ENCODE measurements around the gene LDLRAD4.
A peak's percentile ranks its signal among the peaks of the same experiment; 100 is the strongest.

Gene LDLRAD4

GRCh38 chr18:13633700-13634099 lies 415.1 kb downstream of the LDLRAD4 start:
- no peak for DNase-seq (ENCODE audit: low spot score)

- DNase-seq (ENCODE audit: low spot score): peak; percentile 50
Observed at GRCh38 chr18:13635046-13635445, 416.5 kb downstream of the LDLRAD4 start.

- DNase-seq (ENCODE audit: low spot score): no peak
Observed at GRCh38 chr18:13638719-13639595, 420.4 kb downstream of the LDLRAD4 start.

GRCh38 chr18:13640266-13640860 lies 421.8 kb downstream of the LDLRAD4 start:
- no peak for DNase-seq (ENCODE audit: low spot score)

DNA sequence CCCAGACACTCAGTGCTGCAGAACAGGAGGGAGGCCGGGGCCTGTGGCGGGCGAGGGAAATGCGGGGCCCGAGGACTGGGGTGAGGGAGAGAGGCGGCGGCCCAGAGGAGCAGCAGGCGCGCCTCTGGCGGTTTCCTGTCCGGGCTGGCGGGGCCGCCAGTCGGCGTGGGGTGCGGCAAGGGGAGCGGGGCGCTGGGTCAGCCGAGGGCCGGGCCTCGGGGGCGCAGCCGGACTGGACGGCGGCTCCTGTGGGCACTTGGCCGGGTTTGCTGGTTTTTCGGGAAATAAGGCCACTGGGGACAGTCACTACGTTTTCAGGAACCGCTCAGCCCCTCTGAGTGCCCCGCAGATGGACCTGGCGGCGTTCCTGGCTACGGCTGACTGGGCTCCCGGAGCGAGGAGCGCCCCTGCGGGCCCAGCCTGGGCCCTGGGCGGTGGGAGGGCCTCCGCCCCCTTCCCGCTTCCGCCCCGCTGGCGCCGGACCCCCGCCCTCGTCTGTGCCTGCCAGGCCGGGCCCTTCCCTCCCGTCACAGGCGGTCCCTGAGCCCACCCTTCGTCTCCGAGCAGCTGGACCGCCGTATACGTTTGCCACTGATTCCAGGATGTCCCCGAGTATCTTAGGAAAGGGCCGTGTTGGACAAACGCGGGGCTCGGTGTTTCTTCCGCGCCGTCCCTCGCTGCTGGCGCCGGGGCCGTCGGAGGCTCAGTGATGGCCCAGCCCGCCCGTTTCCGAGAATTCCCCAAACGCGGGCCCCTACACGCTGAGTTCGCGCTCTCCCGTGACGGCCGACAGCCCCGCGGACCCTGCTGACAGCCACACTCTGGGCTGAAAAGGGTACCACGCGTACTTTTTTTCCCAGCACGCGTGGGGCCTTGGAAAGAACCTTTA lies 423.2 kb downstream of the LDLRAD4 start:
- no peak for DNase-seq (ENCODE audit: low spot score)

DNA sequence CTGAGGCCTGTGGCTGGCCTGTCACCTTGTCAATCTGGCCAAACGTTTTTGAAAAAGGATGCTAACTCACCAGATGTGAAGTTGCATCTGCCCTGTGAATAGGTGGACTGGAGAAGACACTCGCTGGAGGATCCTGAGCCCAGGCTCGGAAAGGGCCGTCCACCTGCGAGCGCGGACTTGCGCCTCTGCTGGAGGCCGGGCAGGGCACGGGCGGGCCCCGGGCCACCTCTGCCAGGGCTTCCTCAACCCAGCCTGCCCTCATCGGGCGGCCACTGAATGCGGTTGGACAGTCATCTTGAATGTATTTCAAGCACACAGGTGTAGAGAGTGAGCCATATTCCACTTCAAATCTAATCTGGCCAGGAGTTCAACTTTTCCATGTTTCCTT lies 423.9 kb downstream of the LDLRAD4 start:
- no peak for DNase-seq (ENCODE audit: low spot score)

DNA sequence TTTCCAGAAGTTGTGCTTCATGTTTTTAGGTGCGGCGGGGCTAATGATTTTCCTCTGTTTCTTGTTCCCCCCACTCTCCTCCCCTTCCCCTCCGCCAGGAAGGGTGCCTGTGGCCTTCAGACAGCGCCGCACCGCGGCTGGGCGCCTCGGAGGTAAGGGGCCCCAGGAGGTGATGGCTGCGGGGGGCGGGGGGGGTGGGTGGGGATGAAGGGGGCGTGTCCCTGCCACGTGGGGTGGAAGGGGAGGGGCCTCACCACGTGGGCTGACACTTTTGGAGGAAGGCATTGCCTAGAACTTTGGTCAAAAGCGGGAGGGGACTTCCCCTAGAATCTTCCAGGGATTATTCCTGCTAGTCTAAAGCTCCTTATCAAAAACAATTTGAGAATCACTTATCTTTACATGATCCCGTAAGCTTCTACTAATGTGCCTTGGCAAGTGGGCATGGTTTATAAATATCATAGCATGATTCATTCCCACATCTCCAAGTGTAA lies 424.7 kb downstream of the LDLRAD4 start:
- no peak for DNase-seq (ENCODE audit: low spot score)

DNA sequence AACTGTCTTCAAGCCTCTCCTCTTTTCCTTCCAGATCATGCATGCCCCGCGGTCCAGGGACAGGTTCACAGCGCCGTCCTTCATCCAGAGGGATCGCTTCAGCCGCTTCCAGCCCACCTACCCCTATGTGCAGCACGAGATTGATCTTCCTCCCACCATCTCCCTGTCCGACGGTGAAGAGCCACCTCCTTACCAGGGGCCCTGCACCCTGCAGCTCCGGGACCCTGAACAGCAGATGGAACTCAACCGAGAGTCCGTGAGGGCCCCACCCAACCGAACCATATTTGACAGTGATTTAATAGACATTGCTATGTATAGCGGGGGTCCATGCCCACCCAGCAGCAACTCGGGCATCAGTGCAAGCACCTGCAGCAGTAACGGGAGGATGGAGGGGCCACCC lies 426.5 kb downstream of the LDLRAD4 start:
- DNase-seq (ENCODE audit: low spot score): no peak

DNA sequence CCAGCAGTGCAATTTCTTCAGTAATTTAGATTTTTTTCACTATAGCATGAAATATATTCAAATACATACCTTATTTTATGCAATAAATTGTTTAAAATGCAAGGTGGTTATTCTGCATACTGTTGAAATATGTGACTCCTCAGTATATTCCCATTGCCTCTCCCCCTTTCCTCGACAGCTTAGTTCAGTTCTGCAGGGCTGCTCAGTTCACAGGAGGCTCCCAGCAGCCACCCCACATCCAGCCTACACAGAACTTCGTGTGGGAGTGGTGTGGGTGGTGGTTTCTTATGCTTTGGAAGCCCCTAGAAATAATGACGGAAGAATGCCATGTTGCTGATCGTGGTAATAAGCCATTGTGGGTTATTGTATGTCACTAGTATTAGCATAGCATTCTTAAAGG lies 428.1 kb downstream of the LDLRAD4 start:
- no peak for DNase-seq (ENCODE audit: low spot score)

DNA sequence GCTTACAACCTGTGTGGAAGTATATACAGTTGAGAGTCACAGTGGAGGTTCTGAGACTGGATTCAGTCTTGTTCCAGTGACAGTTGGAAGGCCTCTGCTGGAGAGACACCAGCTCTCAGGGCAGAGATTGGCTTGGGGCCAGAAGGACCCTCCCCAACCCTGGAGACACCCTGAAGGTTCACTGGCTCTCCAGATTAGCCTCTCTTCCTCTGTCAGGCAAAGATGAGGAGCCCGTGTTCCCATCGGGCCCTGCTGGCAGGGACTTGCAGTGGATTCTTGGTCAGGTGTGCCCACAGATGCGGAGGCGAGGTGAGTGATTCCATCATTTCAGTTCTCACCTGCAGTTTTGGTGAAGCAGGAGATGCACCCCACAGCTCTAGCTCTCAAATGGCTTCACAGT lies 429.2 kb downstream of the LDLRAD4 start:
- DNase-seq (ENCODE audit: low spot score): no peak

DNA sequence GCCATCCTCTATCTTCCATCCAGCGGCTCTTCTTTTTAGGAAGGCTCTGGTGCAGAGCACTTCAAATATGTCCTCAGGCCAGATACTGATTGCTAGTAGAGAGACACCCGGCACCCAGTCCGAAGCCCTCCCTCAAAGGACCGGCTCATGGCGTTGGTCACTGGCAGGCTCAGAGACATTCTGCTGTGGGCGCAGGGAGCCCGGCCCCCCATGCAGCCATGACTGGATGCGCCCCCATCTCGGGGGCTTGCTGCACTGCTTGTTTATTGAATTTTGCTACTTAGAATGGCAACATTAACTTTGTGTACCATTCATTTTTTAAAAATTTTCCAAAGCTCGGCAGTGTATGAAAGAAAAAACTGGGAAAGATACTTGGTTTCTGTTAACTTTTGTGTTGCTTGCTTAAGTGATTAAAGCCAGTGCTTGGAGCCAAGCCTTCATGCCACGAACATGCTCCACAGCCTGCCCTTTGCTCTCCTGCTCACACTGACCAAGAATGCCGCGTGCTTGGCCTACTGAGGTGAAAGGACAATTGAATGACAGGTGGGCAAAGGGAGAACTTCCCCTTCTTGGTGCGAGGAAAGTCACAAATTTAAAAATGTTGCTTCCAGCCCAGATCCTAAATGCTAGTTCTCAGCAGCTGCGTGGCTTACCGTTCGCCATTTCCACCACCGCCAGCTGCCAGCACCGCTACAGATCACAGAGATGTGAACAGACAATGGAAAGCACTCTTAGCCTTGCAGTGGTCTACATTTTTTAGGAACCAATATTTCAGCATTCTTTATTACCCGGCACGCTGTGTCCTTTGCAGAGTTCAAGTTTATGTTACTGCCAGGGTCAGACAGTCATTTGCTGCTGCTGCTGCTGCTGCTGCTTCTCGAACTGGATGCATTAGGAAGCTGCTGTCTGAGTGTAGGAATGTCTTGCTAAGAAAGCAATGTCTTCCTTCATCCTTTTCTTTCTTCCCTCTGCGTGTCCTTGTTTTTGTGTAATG lies 431.1 kb downstream of the LDLRAD4 start:
- no peak for DNase-seq (ENCODE audit: low spot score)

DNA sequence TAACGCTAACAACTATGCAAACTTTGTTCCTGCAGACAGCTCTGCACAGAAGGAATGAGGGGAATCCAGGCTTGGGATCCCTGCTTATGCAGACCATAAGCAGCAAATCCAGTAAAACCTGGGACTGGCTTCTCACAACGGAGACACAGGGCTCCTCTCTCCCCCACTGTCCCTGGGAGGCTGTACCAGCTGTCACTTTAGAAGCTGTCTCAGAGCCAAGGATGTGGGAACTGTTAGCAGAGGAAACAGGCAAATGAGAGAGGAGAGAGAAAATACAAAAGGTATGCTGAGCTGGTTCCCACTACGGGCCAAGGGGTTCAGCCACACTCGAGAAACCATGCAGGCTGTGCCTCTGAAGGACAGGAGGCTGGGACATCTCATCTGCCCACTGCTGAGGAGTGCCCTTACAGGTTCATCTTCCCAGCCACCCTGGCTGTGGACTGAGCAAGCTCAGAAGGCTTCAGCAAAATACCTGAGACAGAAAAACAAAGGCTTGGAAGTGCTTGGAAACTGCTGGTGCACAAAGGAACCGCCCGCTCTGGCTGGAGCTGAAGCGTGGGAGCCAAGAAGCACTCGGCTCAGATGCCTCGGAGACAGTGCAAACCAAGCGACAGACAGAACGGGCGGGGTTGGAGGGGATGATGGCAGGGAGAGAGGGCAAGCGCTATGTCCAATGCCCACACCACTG lies 435.3 kb downstream of the LDLRAD4 start:
- peak; percentile 81 for DNase-seq (ENCODE audit: low spot score)

DNA sequence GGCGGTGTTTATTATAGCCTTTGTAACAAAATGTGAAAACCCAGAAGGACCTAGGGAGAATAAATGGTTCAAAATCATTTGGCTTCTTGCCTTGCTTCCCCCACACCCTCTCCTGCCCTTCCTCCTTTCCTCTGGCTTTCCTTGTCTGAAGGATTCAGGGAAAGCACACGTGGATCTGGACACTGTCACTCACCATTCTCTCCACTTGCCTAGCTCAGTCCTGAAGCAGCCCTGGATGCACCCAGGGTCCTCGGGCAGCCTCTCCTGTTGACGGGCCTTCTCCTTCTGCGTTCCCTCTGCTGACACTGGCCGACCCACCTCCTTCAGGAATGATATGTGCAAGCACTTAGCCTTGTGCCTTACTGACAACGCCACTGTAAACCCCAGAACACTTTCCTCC lies 439.4 kb downstream of the LDLRAD4 start:
- no peak for DNase-seq (ENCODE audit: low spot score)

GRCh38 chr18:13658436-13659204 lies 440.1 kb downstream of the LDLRAD4 start:
- DNase-seq (ENCODE audit: low spot score): no peak

GRCh38 chr18:13660510-13660909 lies 441.9 kb downstream of the LDLRAD4 start:
- DNase-seq (ENCODE audit: low spot score): no peak

DNA sequence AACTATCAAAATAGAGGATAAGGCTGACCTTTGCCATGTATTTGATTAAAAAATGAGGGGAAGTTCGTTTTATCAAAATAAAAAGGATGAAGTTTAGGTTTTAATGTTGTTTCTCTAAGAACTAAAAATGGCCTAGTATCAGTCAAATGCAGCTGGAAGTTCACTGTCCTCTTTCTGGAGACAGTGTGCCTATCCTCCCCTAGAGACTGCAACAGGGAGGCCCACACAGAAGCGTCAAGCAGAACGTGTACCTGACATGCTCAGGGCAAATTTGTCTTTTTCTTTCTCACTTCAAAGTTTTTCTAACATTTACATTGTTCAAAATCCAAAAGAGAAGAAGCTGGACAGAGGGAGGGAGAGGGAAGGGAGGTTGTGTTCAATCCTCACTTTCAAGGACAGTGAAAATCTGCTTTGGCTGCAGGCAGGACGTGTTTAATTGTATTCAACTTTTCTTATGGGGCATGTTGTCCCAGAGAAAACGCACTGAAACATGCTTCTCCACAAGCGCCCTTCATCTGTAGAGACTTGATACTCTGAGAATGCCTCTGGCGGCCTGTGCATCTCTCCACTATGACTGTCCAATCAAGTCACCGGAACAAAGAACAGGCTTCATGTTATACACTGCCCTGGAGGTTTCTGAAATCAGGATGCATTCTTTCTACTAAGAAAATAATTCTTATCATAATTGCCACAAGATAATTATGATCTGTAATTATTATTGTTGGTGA lies 442.7 kb downstream of the LDLRAD4 start:
- DNase-seq (ENCODE audit: low spot score): no peak

DNA sequence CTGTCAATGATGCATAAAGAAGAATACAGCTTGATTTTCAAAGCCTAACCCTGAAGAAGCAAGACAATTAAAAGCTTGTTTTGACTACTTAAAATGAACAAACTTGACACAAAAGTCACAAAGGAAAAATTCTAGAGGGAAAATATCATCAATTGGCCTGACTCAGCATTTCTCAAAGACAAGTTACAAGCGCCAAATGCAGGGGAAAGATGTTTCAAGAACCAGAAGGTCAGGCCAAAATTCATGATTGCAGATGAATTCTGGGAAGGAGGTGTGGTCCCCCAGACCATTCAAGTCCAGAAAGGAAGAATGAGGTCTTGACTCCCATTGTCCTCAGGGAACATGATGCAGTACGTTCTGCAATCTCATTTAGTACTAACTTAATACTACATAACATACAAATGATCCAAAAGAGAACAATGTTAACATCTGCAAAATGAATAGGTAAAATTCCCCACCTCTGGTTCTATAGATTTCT lies 443.3 kb downstream of the LDLRAD4 start:
- DNase-seq (ENCODE audit: low spot score): no peak

DNA sequence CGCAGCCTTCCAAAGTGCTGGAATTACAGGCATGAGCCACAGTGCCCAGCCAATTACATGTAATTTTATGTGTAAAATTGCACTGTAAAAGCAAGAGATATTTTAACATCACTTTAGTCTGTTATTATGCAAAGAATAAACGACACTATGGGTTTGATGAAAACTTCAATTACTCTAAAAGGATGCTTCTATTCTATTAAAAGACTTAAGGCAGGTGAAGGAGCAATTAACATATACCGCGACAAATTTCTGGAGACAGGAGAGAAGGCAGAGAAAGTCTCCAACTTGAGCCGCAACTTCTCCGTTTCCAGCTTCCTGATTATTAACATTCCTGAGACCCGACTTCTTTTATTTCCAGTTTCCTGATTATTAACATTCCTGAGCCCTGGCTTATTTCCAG lies 454.1 kb downstream of the LDLRAD4 start:
- no peak for DNase-seq (ENCODE audit: low spot score)

DNA sequence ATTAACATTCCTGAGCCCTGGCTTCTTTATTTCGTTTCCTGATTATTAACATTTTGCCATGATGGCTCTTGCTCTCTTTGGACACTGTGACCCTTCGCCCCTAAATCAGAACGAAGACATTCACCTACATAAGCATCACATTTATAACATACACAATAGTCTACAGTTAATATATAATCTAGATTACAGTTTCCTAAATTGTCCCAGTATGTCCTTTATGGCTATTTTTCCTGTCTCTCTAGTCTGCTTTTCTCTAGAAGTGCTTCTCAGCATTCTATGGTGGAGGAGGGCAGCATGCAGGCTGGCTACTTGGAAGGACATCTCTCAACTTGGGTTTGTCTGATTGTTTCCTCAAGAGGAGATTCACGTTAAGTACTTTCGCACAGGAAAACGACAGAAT lies 457.9 kb downstream of the LDLRAD4 start:
- no peak for DNase-seq (ENCODE audit: low spot score)
